C4-2B (cell line): Measurements from ENCODE around the gene RPS6KA3.

Source experiments
- ZFX ChIP-seq: fragments of 450-650 bp; IDR thresholded peaks from 2 replicates; pipeline ENCODE4 v1.6.1; 2017
- TF ChIP-seq, protein P1 (sequence below): fragments of 450-650 bp; conservative IDR thresholded peaks from 2 replicates; pipeline ENCODE4 v1.5.1; 2017; ENCODE audit warnings: mild to moderate bottlenecking

DNA sequence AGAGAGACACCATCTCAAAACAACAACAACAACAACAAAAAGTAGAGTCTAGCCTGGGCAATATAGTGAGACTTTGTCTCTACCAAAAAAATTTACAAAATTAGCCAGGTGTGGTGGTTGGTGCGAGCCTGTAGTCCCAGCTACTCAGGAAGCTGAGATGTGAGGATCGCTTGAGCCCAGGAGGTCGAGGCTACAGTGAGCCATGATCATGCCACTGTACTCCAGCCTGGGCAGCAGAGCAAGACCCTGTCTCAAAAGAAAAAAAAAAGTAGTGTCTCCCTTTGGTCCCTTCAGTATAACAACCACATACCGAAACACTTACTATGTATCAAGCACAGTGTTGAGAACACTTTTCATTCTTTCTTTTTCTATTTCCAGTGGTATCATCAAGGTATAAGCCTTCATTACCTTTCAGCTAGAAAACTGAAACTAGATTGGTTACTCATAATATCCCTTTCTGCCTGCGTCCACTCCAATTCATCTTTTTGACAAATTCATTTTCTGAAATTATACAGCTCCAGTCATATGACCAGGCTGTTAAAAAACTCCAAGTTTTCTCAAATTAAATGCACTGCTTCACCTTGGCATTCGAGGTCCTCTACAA lies 54.1 kb downstream of the RPS6KA3 start:
- TF ChIP-seq, protein P1, sequence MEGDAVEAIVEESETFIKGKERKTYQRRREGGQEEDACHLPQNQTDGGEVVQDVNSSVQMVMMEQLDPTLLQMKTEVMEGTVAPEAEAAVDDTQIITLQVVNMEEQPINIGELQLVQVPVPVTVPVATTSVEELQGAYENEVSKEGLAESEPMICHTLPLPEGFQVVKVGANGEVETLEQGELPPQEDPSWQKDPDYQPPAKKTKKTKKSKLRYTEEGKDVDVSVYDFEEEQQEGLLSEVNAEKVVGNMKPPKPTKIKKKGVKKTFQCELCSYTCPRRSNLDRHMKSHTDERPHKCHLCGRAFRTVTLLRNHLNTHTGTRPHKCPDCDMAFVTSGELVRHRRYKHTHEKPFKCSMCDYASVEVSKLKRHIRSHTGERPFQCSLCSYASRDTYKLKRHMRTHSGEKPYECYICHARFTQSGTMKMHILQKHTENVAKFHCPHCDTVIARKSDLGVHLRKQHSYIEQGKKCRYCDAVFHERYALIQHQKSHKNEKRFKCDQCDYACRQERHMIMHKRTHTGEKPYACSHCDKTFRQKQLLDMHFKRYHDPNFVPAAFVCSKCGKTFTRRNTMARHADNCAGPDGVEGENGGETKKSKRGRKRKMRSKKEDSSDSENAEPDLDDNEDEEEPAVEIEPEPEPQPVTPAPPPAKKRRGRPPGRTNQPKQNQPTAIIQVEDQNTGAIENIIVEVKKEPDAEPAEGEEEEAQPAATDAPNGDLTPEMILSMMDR = no peak
- no peak for TF ChIP-seq ZFX
